IMR-90 (cell line): ENCODE measurements around the gene COL27A1. TPM values are rescaled to one million over a fixed set of nuclear protein-coding genes. Genes with fewer than 3 reads are reported as not detected.

ENCODE experiments used
- ATAC-seq: fragments of 200-7000 bp; cut with Tn5 transposase; 2 replicates; pipeline ENCODE4 v1.9.1; 2020; ENCODE audit warnings: low read depth, mild to moderate bottlenecking, moderate library complexity
- BruUV-seq: library from RNA; stranded (reverse); fragments of 400-500 nt; replicated peaks from 2 replicates; lab custom pipeline; 2021; lab: Mats Ljungman, UMichigan
- CTCF ChIA-PET: fragments of 300-600 bp; formaldehyde crosslinking; extraction: SDS; loops from one replicate; lab custom pipeline; 2021; ENCODE audit warnings: antibody characterized with exemption; lab: Yijun Ruan, JAX
- POLR2A ChIA-PET: fragments of 300-600 bp; sonication (Branson Sonifier 250); formaldehyde crosslinking; loops from one replicate; lab custom pipeline; 2022; ENCODE audit warnings: antibody characterized with exemption; ENCODE audit not compliant: unreplicated experiment; lab: Charles Lee
- DNase-seq: peaks from one replicate; pipeline ENCODE4 v3.0.0; 2013
- H2AFZ ChIP-seq: replicated peaks from 2 replicates; pipeline ENCODE3; 2013; ENCODE audit warnings: low read length, mild to moderate bottlenecking; ENCODE audit not compliant: poor library complexity
- H2AK5ac ChIP-seq: 2 replicates; pipeline ENCODE4 v1.6.1; 2013; ENCODE audit warnings: low read depth, low read length, inconsistent platforms
- H2AK9ac ChIP-seq: replicated peaks from 2 replicates; pipeline ENCODE3; 2013; ENCODE audit warnings: mild to moderate bottlenecking, low read depth, low read length, moderate library complexity; ENCODE audit not compliant: poor library complexity
- H2BK120ac ChIP-seq: 2 replicates; pipeline ENCODE4 v1.6.1; 2013; ENCODE audit warnings: low read depth, low read length, inconsistent platforms
- H2BK15ac ChIP-seq: 3 replicates; pipeline ENCODE4 v1.6.1; 2013; ENCODE audit warnings: low read depth, low read length, inconsistent platforms
- H2BK20ac ChIP-seq: 2 replicates; pipeline ENCODE4 v1.6.1; 2013; ENCODE audit warnings: low read depth, mild to moderate bottlenecking, inconsistent platforms, low read length, moderate library complexity
- H2BK5ac ChIP-seq: 2 replicates; pipeline ENCODE4 v1.6.1; 2013; ENCODE audit warnings: mild to moderate bottlenecking, low read depth, low read length, inconsistent platforms; ENCODE audit not compliant: poor library complexity, severe bottlenecking
- H3K14ac ChIP-seq: replicated peaks from 2 replicates; pipeline ENCODE4 v1.6.1; 2013; ENCODE audit warnings: low read depth, low read length, inconsistent platforms
- H3K18ac ChIP-seq: 2 replicates; pipeline ENCODE4 v1.6.1; 2013; ENCODE audit warnings: low read depth, low read length, control low read depth
- H3K23ac ChIP-seq: 2 replicates; pipeline ENCODE4 v1.6.1; 2013; ENCODE audit warnings: low read depth, low read length, inconsistent platforms
- H3K27ac ChIP-seq: 2 replicates; pipeline ENCODE4 v1.5.1; 2013; ENCODE audit warnings: mild to moderate bottlenecking, control low read depth, low read length; ENCODE audit not compliant: insufficient read depth
- H3K27me3 ChIP-seq: 2 replicates; pipeline ENCODE4 v1.6.1; 2013; ENCODE audit warnings: low read length; ENCODE audit not compliant: control insufficient read depth, insufficient read depth
- H3K36me3 ChIP-seq: 2 replicates; pipeline ENCODE4 v1.6.1; 2013; ENCODE audit warnings: low read length, mixed read lengths; ENCODE audit not compliant: control insufficient read depth, insufficient read depth
- H3K4ac ChIP-seq: 2 replicates; pipeline ENCODE4 v1.6.1; 2013; ENCODE audit warnings: low read depth, low read length, inconsistent platforms
- H3K4me1 ChIP-seq: 2 replicates; pipeline ENCODE4 v1.6.1; 2013; ENCODE audit warnings: low read length, mixed read lengths; ENCODE audit not compliant: control insufficient read depth, insufficient read depth
- H3K4me2 ChIP-seq: 2 replicates; pipeline ENCODE4 v1.6.1; 2013; ENCODE audit warnings: low read depth, mild to moderate bottlenecking, control low read depth, low read length, moderate library complexity
- H3K4me3 ChIP-seq: 2 replicates; pipeline ENCODE4 v1.5.1; 2013; ENCODE audit warnings: low read depth, mild to moderate bottlenecking, control low read depth, low read length, moderate library complexity; ENCODE audit not compliant: insufficient read depth
- H3K56ac ChIP-seq: 2 replicates; pipeline ENCODE4 v1.6.1; 2013; ENCODE audit warnings: low read length, inconsistent platforms; ENCODE audit not compliant: insufficient read depth; ENCODE audit errors: extremely low read depth
- H3K79me1 ChIP-seq, 2 experiments: 2 replicates each; pipeline ENCODE4 v1.6.1; 2013; ENCODE audit warnings: low read length in 2 of 2, inconsistent platforms in 1 of 2, low read depth in 1 of 2
- H3K9ac ChIP-seq: 2 replicates; pipeline ENCODE4 v1.6.1; 2013; ENCODE audit warnings: low read depth, low read length, control low read depth
- H3K9me1 ChIP-seq: 2 replicates; pipeline ENCODE4 v1.6.1; 2013; ENCODE audit warnings: low read length, inconsistent platforms; ENCODE audit not compliant: insufficient read depth
- H3K9me3 ChIP-seq: 2 replicates; pipeline ENCODE4 v1.6.1; 2013; ENCODE audit warnings: low read length; ENCODE audit not compliant: control insufficient read depth, insufficient read depth
- H4K20me1 ChIP-seq: 2 replicates; pipeline ENCODE4 v1.6.1; 2013; ENCODE audit warnings: low read length, inconsistent platforms; ENCODE audit not compliant: insufficient read depth
- H4K5ac ChIP-seq: 2 replicates; pipeline ENCODE4 v1.6.1; 2013; ENCODE audit warnings: mild to moderate bottlenecking, low read depth, low read length, control low read depth
- H4K8ac ChIP-seq, 2 experiments: 2 replicates each; pipeline ENCODE4 v1.6.1; 2013; ENCODE audit warnings: low read depth in 2 of 2, low read length in 2 of 2, control low read depth in 1 of 2, inconsistent platforms in 1 of 2
- H4K91ac ChIP-seq: 2 replicates; pipeline ENCODE4 v1.6.1; 2013; ENCODE audit warnings: low read depth, low read length, inconsistent platforms; ENCODE audit not compliant: insufficient read depth
- BHLHE40 ChIP-seq: fragments of 150-350 bp; IDR thresholded peaks from 2 replicates; pipeline ENCODE4 v1.6.1; 2016; ENCODE audit warnings: mild to moderate bottlenecking, low read depth, low read length
- CEBPB ChIP-seq: IDR thresholded peaks from 2 replicates; pipeline ENCODE4 v1.6.1; 2012; ENCODE audit warnings: low read depth, low read length, improper control_type of control experiment
- CHD1 ChIP-seq: IDR thresholded peaks from 2 replicates; pipeline ENCODE4 v1.6.1; 2012; ENCODE audit warnings: low read depth, low read length, improper control_type of control experiment
- CTCF ChIP-seq: conservative IDR thresholded peaks from 2 replicates; pipeline ENCODE4 v1.5.1; 2012; ENCODE audit warnings: mild to moderate bottlenecking, low read depth, low read length, improper control_type of control experiment
- ELK1 ChIP-seq: fragments of 150-350 bp; IDR thresholded peaks from 2 replicates; pipeline ENCODE4 v1.6.1; 2016; ENCODE audit warnings: low read depth, mild to moderate bottlenecking, low read length, moderate library complexity, borderline replicate concordance
- MAFK ChIP-seq: IDR thresholded peaks from 2 replicates; pipeline ENCODE4 v1.6.1; 2012; ENCODE audit warnings: low read depth, low read length, improper control_type of control experiment
- MAZ ChIP-seq: IDR thresholded peaks from 2 replicates; pipeline ENCODE4 v1.6.1; 2012; ENCODE audit warnings: low read depth, mild to moderate bottlenecking, low read length, improper control_type of control experiment, moderate library complexity, borderline replicate concordance
- NFE2L2 ChIP-seq: fragments of 150-350 bp; IDR thresholded peaks from 2 replicates; pipeline ENCODE4 v1.6.1; 2016; ENCODE audit warnings: low read depth, mild to moderate bottlenecking, low read length
- POLR2A ChIP-seq: IDR thresholded peaks from 2 replicates; pipeline ENCODE4 v1.6.1; 2012; ENCODE audit warnings: mild to moderate bottlenecking, low read depth, low read length
- RAD21 ChIP-seq: IDR thresholded peaks from 2 replicates; pipeline ENCODE4 v1.6.1; 2012; ENCODE audit warnings: low read length, improper control_type of control experiment
- RFX5 ChIP-seq: IDR thresholded peaks from 2 replicates; pipeline ENCODE4 v1.8.0; 2012; ENCODE audit warnings: low read depth, mild to moderate bottlenecking, low read length, moderate library complexity
- SMC3 ChIP-seq: fragments of 150-350 bp; IDR thresholded peaks from 2 replicates; pipeline ENCODE4 v1.6.1; 2016; ENCODE audit warnings: low read depth, mild to moderate bottlenecking, antibody characterized with exemption, low read length, moderate library complexity
- USF2 ChIP-seq: fragments of 150-350 bp; IDR thresholded peaks from 2 replicates; pipeline ENCODE4 v1.6.1; 2017; ENCODE audit warnings: mild to moderate bottlenecking, antibody characterized with exemption, low read length, low read depth
- WGBS, 2 experiments: methylation state at CpG; one replicate each; pipeline versions ENCODE4 v1.1.5 to v1.1.7; 2013; ENCODE audit warnings: missing lambda C conversion rate in 2 of 2; ENCODE audit not compliant: insufficient read length in 1 of 2; ENCODE audit errors: extremely low coverage in 2 of 2; 5-methylcytosine and 5-hydroxymethylcytosine counted together
- dilution Hi-C: fragments of 300-500 bp; cut with HindIII; formaldehyde crosslinking; loops from one replicate; pipeline ENCODE4 v1.14.3; 2018; ENCODE audit warnings: low sequenced_read_pairs; ENCODE audit not compliant: unreplicated experiment
- in situ Hi-C: fragments of 300-500 bp; cut with MboI; formaldehyde crosslinking; loops from 3 replicates; pipeline ENCODE4 v1.14.3; 2019; ENCODE audit warnings: low sequenced_read_pairs, inconsistent platforms, mixed read lengths
- intact Hi-C: fragments of 100-400 bp; cut with micrococcal nuclease; formaldehyde crosslinking; loops from 2 replicates; pipeline ENCODE4 v1.10.0; 2022
- polyA plus RNA-seq, 3 experiments: library from polyadenylated mRNA; depleted of rRNA; stranded (reverse); fragments of >200 nt; gene quantifications; 2 replicates each; pipeline ENCODE4 v1.2.3, GENCODE V29; 2012; ENCODE audit warnings: low replicate concordance in 1 of 3
- total RNA-seq: library from RNA; depleted of rRNA; stranded (reverse); fragments of >200 nt; gene quantifications from 2 replicates; pipeline ENCODE4 v1.2.3, GENCODE V29; 2012

The COL27A1 gene
- total and polyA plus RNA-seq, 2 of the 4 experiments (the other 2 are of a cell fraction) = 3.2 to 18.3 TPM

GRCh38 chr9:114169029-114169951 is 14.0 kb downstream of the COL27A1 start:
- DNase-seq = peak; percentile 83
- Histone ChIP-seq H3K36me3 (peaks cover 15% of the 10 kb centered on the region), H3K56ac (no peak overlapping the region), H3K14ac (no peak overlapping the region), H3K9me1 (peaks cover 12% of the 10 kb centered on the region), H2BK15ac (no peak overlapping the region), H4K5ac (no peak overlapping the region), H2AK9ac (peak overlapping the region; percentile 74), H3K23ac (no peak overlapping the region), H2BK5ac (no peak overlapping the region), H4K91ac (no peak overlapping the region), H4K8ac (no peak overlapping the region), H3K4me3 (no peak overlapping the region), H2BK20ac (no peak overlapping the region), H3K4me1 (peaks cover 19% of the 10 kb centered on the region), H3K9me3 (no peaks in the 10 kb centered on the region), H3K4me2 (no peak overlapping the region), H4K20me1 (0 out of 2 replicates have a peak, but pooled peaks cover under 1% of the 10 kb centered on the region), H3K9ac (no peak overlapping the region), H2BK120ac (no peak overlapping the region; the same call in 1 of the 2 replicates), H3K27ac (no peak overlapping the region), H3K27me3 (no peaks in the 10 kb centered on the region), H3K79me1 (peaks cover 5 to 65% of the 10 kb centered on the region in 2 experiments), H3K4ac (no peak overlapping the region), H2AFZ (no peak overlapping the region), H2AK5ac (no peak overlapping the region), H3K18ac (no peak overlapping the region)
- in situ Hi-C loops (no loop called here), dilution Hi-C loops (no loop called here), intact Hi-C loops (no loop called here)
- TF ChIP-seq ELK1 (no peak), NFE2L2 (no peak), BHLHE40 (no peak), POLR2A (no peak), CEBPB (no peak), MAZ (no peak), CHD1 (no peak), RFX5 (no peak), RAD21 (no peak), SMC3 (no peak), CTCF (no peak), MAFK (no peak), USF2 (no peak)
- WGBS, 2 experiments = 66% methylated on average over 15 of the region's 23 CpGs; no CpG with 5 or more reads in 1 of the 2 experiments
- no TSS peak for BruUV-seq
- ATAC-seq = peak; percentile 28; the same call in 1 of the 2 replicates
- ChIA-PET CTCF (no interaction called here), POLR2A (no interaction called here)
